ENCODE data around the gene NAA80. TPM values are rescaled to one million over a fixed set of nuclear protein-coding genes. Genes with fewer than 3 reads are reported as not detected.

NAA80 gene
- total RNA-seq, 1 experiment from 2014 or later = 5.3 TPM

DNA sequence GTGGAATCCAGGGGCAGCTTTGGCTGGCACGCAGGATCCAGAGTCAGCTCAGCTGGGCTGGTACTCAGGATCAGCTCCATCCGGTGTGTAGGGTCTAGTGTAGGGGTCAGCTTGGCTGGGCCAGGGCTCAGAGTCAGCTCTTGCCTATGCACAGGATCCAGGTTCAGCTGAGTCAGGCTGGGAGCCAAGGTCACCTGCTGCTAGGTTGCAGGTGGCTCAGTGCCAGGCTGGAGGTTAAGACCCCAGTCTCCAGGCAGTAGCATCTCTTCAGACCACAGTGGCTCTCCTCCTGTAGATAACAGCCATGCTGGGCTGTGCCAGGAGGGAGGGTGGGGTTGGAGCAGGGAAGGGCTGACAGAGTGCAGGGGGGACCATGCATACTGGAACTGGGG, 1.8 kb downstream of the NAA80 start:
- Histone ChIP-seq H3K27me3 (replicated peaks; ENCODE audit: insufficient read depth, low read depth, low read length, poor library complexity) (no peaks in the 10 kb centered on the region), H3K27ac (ENCODE audit: low read depth, low read length, poor library complexity, severe bottlenecking) (no peak overlapping the region), H3K9me3 (ENCODE audit: low read depth, low read length, poor library complexity, severe bottlenecking) (no peaks in the 10 kb centered on the region), H3K36me3 (ENCODE audit: insufficient read depth, low read length, poor library complexity, severe bottlenecking) (no peaks in the 10 kb centered on the region), H3K4me1 (ENCODE audit: insufficient read depth, low read length, poor library complexity, severe bottlenecking) (peaks cover 5% of the 10 kb centered on the region), H3K4me3 (ENCODE audit: low read depth, low read length, poor library complexity, severe bottlenecking) (no peak overlapping the region)
- POLR2A ChIA-PET (ENCODE audit: low non-redundant PET) = no interaction called here
- no TSS peak for BruUV-seq (replicated peaks)
- TF ChIP-seq EZH2 (IDR thresholded peaks at IDR 0.05; ENCODE audit: borderline replicate concordance, low read depth, low read length, poor library complexity, severe bottlenecking) (no peak), CTCF (conservative IDR thresholded peaks at IDR 0.05; ENCODE audit: low read depth, low read length) (no peak)
- CTCF ChIA-PET = no interaction called here
- intact Hi-C loops (cut with micrococcal nuclease; ENCODE audit: unreplicated experiment) = no loop called here
- no peak for DNase-seq (ENCODE audit: low spot score)

GRCh38 chr3:50296721-50297383, 2.4 kb downstream of the NAA80 start:
- no peak overlapping the region for H3K4me3 ChIP-seq (ENCODE audit: low read depth, low read length, poor library complexity, severe bottlenecking)
- peaks cover 5% of the 10 kb centered on the region for H3K4me1 ChIP-seq (ENCODE audit: insufficient read depth, low read length, poor library complexity, severe bottlenecking)
- ChIA-PET CTCF (no interaction called here), POLR2A (ENCODE audit: low non-redundant PET) (no interaction called here)
- no peaks in the 10 kb centered on the region for H3K36me3 ChIP-seq (ENCODE audit: insufficient read depth, low read length, poor library complexity, severe bottlenecking)
- H3K9me3 ChIP-seq (ENCODE audit: low read depth, low read length, poor library complexity, severe bottlenecking) = no peaks in the 10 kb centered on the region
- BruUV-seq (replicated peaks) = no TSS peak
- no peak overlapping the region for H3K27ac ChIP-seq (ENCODE audit: low read depth, low read length, poor library complexity, severe bottlenecking)
- no peak for DNase-seq (ENCODE audit: low spot score)
- intact Hi-C loops (cut with micrococcal nuclease; ENCODE audit: unreplicated experiment) = no loop called here
- no peaks in the 10 kb centered on the region for H3K27me3 ChIP-seq (replicated peaks; ENCODE audit: insufficient read depth, low read depth, low read length, poor library complexity)
- TF ChIP-seq CTCF (conservative IDR thresholded peaks at IDR 0.05; ENCODE audit: low read depth, low read length) (no peak), EZH2 (IDR thresholded peaks at IDR 0.05; ENCODE audit: borderline replicate concordance, low read depth, low read length, poor library complexity, severe bottlenecking) (no peak)

GRCh38 chr3:50295553-50296431, 3.4 kb downstream of the NAA80 start:
- no peaks in the 10 kb centered on the region for H3K9me3 ChIP-seq (ENCODE audit: low read depth, low read length, poor library complexity, severe bottlenecking)
- intact Hi-C loops (cut with micrococcal nuclease; ENCODE audit: unreplicated experiment) = no loop called here
- CTCF ChIA-PET = no interaction called here

More at GRCh38 chr3:50295553-50296431, 3.4 kb downstream of the NAA80 start:
- no peak for DNase-seq (ENCODE audit: low spot score)
- Histone ChIP-seq H3K27ac (ENCODE audit: low read depth, low read length, poor library complexity, severe bottlenecking) (no peak overlapping the region), H3K27me3 (replicated peaks; ENCODE audit: insufficient read depth, low read depth, low read length, poor library complexity) (no peaks in the 10 kb centered on the region), H3K36me3 (ENCODE audit: insufficient read depth, low read length, poor library complexity, severe bottlenecking) (no peaks in the 10 kb centered on the region), H3K4me3 (ENCODE audit: low read depth, low read length, poor library complexity, severe bottlenecking) (no peak overlapping the region), H3K4me1 (ENCODE audit: insufficient read depth, low read length, poor library complexity, severe bottlenecking) (peaks cover 5% of the 10 kb centered on the region)
- POLR2A ChIA-PET (ENCODE audit: low non-redundant PET) = no interaction called here
- TF ChIP-seq CTCF (conservative IDR thresholded peaks at IDR 0.05; ENCODE audit: low read depth, low read length) (no peak), EZH2 (IDR thresholded peaks at IDR 0.05; ENCODE audit: borderline replicate concordance, low read depth, low read length, poor library complexity, severe bottlenecking) (no peak)
- no TSS peak for BruUV-seq (replicated peaks)

Data from A673 (cell line).